Nucleus accumbens (tissue), 56 donors: ENCODE data around the gene C12orf75.
"Not testable (repeated sequence)": the region's sequence is repeated elsewhere in the genome, so short reads cannot be mapped to it uniquely, and the experiment has no call there.

Experiments
- DNase-seq, 56 donors: peaks; one replicate each; lab custom pipeline; 2025; lab: John Stamatoyannopoulos, UW

Gene C12orf75

GRCh38 chr12:105365231-105365630 lies 34.7 kb downstream of the C12orf75 start:
- no peak for DNase-seq

- DNase-seq, result no peak
Measured at GRCh38 chr12:105368047-105368646, 37.7 kb downstream of the C12orf75 start.

GRCh38 chr12:105369014-105369413 lies 38.5 kb downstream of the C12orf75 start:
- peak in 6 of 56 donors; percentile 4 to 29 (median 20) for DNase-seq

- DNase-seq, result no peak
Measured at GRCh38 chr12:105374303-105374702, 43.8 kb downstream of the C12orf75 start.

GRCh38 chr12:105377077-105377476 lies 46.6 kb downstream of the C12orf75 start:
- DNase-seq, result no peak

- DNase-seq, result no peak
Measured at GRCh38 chr12:105378911-105379310, 48.4 kb downstream of the C12orf75 start.

GRCh38 chr12:105382771-105383622 lies 52.5 kb downstream of the C12orf75 start:
- DNase-seq, result peak in 1 of 56 donors; percentile 3

- DNase-seq, result no peak
Measured at GRCh38 chr12:105384220-105384619, 53.7 kb downstream of the C12orf75 start.

GRCh38 chr12:105384916-105385535 lies 54.5 kb downstream of the C12orf75 start:
- no peak for DNase-seq

GRCh38 chr12:105386431-105386830 lies 55.9 kb downstream of the C12orf75 start:
- DNase-seq, result no peak

- no peak for DNase-seq
Measured at GRCh38 chr12:105391231-105391630, 60.7 kb downstream of the C12orf75 start.

GRCh38 chr12:105393587-105393986 lies 63.1 kb downstream of the C12orf75 start:
- DNase-seq, result peak in 1 of 56 donors; percentile 4

GRCh38 chr12:105396024-105396423 lies 65.5 kb downstream of the C12orf75 start:
- DNase-seq, result no peak

GRCh38 chr12:105396983-105397382 lies 66.5 kb downstream of the C12orf75 start:
- DNase-seq, result no peak

- no peak for DNase-seq
Measured at GRCh38 chr12:105398930-105399329, 68.4 kb downstream of the C12orf75 start.

GRCh38 chr12:105399428-105400081 lies 69.1 kb downstream of the C12orf75 start:
- DNase-seq, result no peak

- DNase-seq, result no peak
Measured at GRCh38 chr12:105400227-105400626, 69.7 kb downstream of the C12orf75 start.

GRCh38 chr12:105401198-105401597 lies 70.7 kb downstream of the C12orf75 start:
- no peak for DNase-seq

GRCh38 chr12:105402366-105402765 lies 71.9 kb downstream of the C12orf75 start:
- no peak for DNase-seq

- no peak for DNase-seq
Measured at GRCh38 chr12:105403095-105403494, 72.6 kb downstream of the C12orf75 start.

GRCh38 chr12:105404134-105404533 lies 73.6 kb downstream of the C12orf75 start:
- not testable (repeated sequence) for DNase-seq
